ENCODE results near the gene CCDC180. TPM values are rescaled to one million over a fixed set of nuclear protein-coding genes. Genes with fewer than 3 reads are reported as not detected.

CCDC180 gene
- total RNA-seq, 1 experiment from 2014 or later: 0.03 TPM

DNA sequence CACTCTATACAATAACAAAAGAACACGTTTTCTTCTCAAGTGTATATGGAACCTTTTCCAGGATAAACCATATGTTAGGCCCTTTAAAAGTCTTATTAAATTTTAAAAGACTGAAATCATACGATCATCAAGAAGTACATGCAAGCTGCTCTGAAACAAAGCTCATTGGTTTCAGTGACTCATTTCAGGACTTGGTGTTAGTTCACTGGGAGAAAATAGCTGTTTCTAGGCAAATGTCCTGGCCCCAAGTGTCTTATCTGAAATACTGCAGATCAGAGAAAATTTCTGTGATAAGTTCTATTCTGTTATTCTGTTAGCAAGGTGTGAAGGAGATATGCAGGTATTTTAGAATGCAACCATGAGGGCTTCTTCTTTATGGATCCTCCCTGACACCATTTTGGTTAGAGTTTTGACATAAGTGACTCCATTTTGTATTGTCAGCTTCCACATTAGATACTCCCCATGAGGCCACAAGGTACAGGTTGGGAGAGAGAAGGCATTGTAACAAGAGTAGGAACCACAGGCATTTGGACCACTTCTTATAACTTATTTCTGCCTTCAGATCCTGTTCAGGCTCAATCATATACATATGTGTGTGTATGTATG is 7.5 kb upstream of the CCDC180 start:
- no peaks in the 10 kb centered on the region for H3K4me1 ChIP-seq (replicated peaks)
- no peak overlapping the region for H3K4me3 ChIP-seq
- no peaks in the 10 kb centered on the region for H3K27me3 ChIP-seq (replicated peaks)
- no peaks in the 10 kb centered on the region for H3K9me3 ChIP-seq (replicated peaks)
- no peaks in the 10 kb centered on the region for H3K36me3 ChIP-seq
- no peak for DNase-seq (ENCODE audit: low read depth in 1 of 2, low spot score in 2 of 2)
- H3K27ac ChIP-seq: no peak overlapping the region

DNA sequence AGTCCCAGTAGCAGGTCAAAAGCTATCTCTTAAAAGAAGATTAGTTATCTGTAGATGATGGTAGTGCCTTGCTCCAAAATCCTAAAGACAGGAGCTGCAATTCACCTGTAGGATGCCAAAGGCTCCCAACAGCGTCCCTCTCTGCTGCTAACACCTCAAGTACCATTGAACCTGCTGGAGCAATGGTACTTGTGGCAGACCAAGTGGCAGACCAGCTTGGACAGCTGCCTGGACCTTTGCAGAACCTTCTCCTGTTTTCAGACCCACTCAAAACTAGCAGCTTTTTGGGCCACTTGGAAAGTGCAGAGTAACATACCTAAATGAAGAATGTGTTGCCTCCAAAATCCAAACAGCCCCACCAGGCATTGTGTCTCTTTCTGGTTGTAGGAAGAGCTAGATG is 6.9 kb upstream of the CCDC180 start:
- Histone ChIP-seq H3K36me3 (no peaks in the 10 kb centered on the region), H3K27ac (no peak overlapping the region), H3K27me3 (replicated peaks) (peaks cover 4% of the 10 kb centered on the region; the same call in 1 of the 2 replicates), H3K9me3 (replicated peaks) (no peaks in the 10 kb centered on the region), H3K4me1 (replicated peaks) (no peaks in the 10 kb centered on the region), H3K4me3 (no peak overlapping the region)
- no peak for DNase-seq (ENCODE audit: low read depth in 1 of 2, low spot score in 2 of 2)

DNA sequence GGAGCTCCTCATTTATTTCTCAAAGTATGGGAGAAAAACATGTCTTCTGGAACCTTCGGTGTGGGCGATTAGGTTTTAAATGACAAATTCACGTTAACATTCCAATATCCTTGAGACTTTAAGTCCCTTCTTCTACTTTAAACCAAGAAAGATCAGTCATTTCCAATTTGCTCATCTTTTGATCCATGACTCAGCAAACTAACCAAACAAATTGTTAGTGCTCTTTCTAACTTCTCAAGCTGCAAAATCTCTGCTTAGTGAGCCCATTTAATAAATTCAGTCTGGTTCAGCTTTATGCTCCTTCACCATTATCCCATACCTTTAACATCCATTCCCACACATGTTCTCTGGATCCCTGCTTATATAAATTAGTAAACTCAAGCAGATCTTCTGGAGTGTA is 5.5 kb upstream of the CCDC180 start:
- DNase-seq (ENCODE audit: low read depth in 1 of 2, low spot score in 2 of 2): no peak
- Histone ChIP-seq H3K27ac (no peak overlapping the region), H3K4me1 (replicated peaks) (no peaks in the 10 kb centered on the region), H3K36me3 (no peaks in the 10 kb centered on the region), H3K9me3 (replicated peaks) (no peaks in the 10 kb centered on the region; the same call in 1 of the 2 replicates), H3K27me3 (replicated peaks) (peaks cover 11% of the 10 kb centered on the region; the same call in 1 of the 2 replicates), H3K4me3 (no peak overlapping the region)

DNA sequence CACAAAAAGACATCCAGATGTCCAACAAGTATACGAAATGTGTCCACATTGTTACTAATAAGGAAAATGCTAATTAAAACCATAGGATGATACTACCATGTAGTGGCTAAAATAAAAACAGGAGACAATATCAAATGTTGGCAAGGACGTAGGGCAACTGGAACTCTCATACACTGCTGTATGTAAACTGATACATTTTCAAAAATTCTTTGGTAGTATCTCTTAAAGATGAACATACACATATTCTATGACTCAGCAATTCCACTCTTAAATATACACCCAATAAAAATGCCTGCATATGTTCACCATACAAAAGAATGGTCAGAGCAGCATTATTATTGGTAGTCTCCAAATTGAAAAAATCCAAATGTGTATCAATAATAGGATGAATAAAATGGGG is 2.9 kb upstream of the CCDC180 start:
- no peak overlapping the region for H3K27ac ChIP-seq
- no peaks in the 10 kb centered on the region; the same call in 1 of the 2 replicates for H3K9me3 ChIP-seq (replicated peaks)
- H3K4me3 ChIP-seq: no peak overlapping the region
- H3K27me3 ChIP-seq (replicated peaks): peaks cover 31% of the 10 kb centered on the region
- DNase-seq (ENCODE audit: low read depth in 1 of 2, low spot score in 2 of 2): no peak
- H3K4me1 ChIP-seq (replicated peaks): no peaks in the 10 kb centered on the region
- no peaks in the 10 kb centered on the region for H3K36me3 ChIP-seq

DNA sequence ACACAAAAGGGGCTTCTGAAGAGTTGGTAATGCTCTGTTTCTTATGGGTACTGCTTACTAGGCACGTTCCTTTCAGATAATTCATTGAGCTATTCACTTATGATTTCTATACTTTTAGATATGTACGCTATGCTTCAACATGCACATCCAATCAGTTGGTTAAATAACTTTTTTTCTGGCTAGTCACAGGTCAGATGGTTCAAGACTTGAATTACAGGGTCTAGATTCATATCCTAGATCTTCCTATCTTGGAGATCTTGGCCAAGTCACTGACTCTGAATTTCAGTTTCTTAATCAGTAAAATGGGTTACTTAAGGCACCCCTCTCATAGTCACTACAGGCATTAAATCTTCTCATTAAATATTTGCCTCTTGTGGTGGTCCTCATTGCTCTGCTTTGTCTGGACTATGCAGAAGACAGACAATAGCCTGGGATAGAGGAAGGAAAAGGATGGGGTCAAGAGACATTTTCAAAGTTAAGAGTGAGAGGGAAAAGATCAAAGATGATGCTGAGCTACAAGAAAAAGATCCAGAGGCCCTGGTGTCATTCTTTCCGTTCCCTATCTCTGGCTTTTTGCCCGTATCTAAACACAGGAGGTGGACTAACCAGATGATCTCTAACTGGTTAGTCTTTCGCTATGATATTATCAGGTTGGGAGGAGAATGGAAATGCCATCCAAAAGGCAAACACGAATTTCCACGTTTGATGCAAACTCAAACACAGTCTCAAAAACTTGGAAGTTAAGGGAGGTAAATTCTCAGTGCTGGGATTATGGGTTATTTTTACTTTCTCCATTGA is 1.8 kb upstream of the CCDC180 start:
- DNase-seq (ENCODE audit: low read depth in 1 of 2, low spot score in 2 of 2): no peak
- H3K27me3 ChIP-seq (replicated peaks): peaks cover 31% of the 10 kb centered on the region
- no peaks in the 10 kb centered on the region; the same call in 1 of the 2 replicates for H3K9me3 ChIP-seq (replicated peaks)
- no peaks in the 10 kb centered on the region for H3K36me3 ChIP-seq
- no peaks in the 10 kb centered on the region for H3K4me1 ChIP-seq (replicated peaks)
- no peak overlapping the region for H3K4me3 ChIP-seq
- no peak overlapping the region for H3K27ac ChIP-seq

DNA sequence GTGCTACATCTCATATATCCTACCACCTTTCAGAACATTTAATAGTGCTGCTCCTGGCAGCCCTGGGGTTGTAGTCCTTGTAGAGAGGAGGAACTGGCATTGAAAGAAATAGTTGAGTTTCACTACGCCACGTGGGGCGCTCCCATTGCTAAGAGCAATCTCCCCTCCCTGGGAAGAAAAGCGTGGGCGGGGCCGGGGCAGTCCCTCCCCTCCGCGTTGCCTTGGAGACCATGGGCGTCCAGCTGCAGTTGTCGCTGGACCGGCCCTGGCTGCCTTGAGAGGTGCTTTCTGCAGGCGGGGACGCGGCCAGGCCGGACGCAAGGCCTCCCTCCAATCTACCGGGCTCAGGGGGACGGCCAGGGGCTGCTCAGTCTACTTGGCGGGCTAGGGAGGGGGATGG is 368 bp upstream of the CCDC180 start:
- H3K4me1 ChIP-seq (replicated peaks): no peaks in the 10 kb centered on the region
- peaks cover 31% of the 10 kb centered on the region for H3K27me3 ChIP-seq (replicated peaks)
- no peak overlapping the region for H3K27ac ChIP-seq
- DNase-seq (ENCODE audit: low read depth in 1 of 2, low spot score in 2 of 2): no peak
- H3K4me3 ChIP-seq: no peak overlapping the region
- no peaks in the 10 kb centered on the region for H3K36me3 ChIP-seq
- no peaks in the 10 kb centered on the region; the same call in 1 of the 2 replicates for H3K9me3 ChIP-seq (replicated peaks)

DNA sequence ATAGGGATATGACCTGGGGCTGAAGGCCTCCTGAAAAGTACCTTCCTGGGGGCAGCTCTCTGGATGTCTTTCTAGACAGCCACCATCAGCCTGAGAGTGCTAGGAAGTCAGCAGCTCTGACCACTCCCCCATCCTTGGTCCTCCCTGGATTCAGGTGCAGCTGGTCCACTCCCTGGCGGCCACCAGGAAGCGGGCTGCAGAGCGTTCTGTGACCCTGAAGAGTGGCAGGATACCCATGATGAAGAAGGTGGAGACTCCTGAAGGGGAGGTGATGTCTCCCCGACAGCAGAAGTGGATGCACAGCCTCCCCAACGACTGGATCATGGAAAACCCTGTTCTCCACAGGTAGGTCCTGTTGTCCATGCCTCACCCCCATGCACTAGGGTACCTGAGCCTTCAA is 1.8 kb downstream of the CCDC180 start:
- H3K36me3 ChIP-seq: no peaks in the 10 kb centered on the region
- no peaks in the 10 kb centered on the region; the same call in 1 of the 2 replicates for H3K9me3 ChIP-seq (replicated peaks)
- H3K27me3 ChIP-seq (replicated peaks): peaks cover 31% of the 10 kb centered on the region
- H3K4me1 ChIP-seq (replicated peaks): no peaks in the 10 kb centered on the region
- no peak overlapping the region for H3K27ac ChIP-seq
- no peak for DNase-seq (ENCODE audit: low read depth in 1 of 2, low spot score in 2 of 2)
- H3K4me3 ChIP-seq: no peak overlapping the region

DNA sequence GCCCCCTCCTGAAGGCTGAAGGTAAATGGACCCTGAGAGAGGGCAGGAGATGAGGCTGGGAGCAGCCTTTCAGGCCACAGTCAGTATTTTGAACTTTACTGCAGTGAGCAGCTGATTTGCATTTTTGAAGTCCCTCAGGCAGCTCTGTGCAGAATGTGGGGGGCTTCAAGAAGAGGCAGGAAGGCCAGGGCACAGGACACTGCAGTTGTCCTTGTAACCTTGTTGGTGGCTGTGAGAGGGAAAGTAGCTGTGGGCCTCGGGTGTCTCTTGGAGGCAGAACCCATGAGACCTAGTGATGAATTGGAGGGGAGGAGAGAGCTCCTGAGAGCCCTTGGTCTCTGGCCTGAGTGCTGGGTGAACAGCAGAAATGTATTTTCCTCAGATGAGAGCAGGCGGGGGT is 2.6 kb downstream of the CCDC180 start:
- no peaks in the 10 kb centered on the region for H3K36me3 ChIP-seq

DNA sequence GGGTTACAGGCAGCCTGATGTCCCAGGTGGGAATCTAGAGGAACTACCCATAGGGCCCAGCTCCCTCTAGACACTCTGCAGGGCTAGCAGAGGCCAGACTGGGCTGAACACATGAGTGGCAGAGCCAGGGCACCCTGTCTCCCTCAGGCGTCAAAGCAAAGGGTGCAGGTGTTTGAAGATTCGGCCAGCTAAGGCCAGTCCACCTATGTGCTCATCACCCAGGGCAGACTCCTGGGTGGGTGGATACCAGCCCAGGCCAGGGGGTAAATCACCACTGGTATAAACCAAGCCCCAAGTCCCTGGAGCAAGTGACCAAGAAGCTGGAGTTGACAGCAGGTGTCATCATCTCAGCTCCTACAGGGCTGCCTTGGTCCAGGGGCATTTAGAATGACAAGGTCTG is 3.4 kb downstream of the CCDC180 start:
- H3K27ac ChIP-seq: no peak overlapping the region
- no peaks in the 10 kb centered on the region for H3K4me1 ChIP-seq (replicated peaks)
- no peaks in the 10 kb centered on the region for H3K36me3 ChIP-seq
- no peak for DNase-seq (ENCODE audit: low read depth in 1 of 2, low spot score in 2 of 2)
- no peak overlapping the region for H3K4me3 ChIP-seq
- no peaks in the 10 kb centered on the region; the same call in 1 of the 2 replicates for H3K9me3 ChIP-seq (replicated peaks)
- peaks cover 27% of the 10 kb centered on the region for H3K27me3 ChIP-seq (replicated peaks)

More for the DNA sequence above, 2.6 kb downstream of the CCDC180 start:
- peaks cover 31% of the 10 kb centered on the region for H3K27me3 ChIP-seq (replicated peaks)
- H3K9me3 ChIP-seq (replicated peaks): no peaks in the 10 kb centered on the region; the same call in 1 of the 2 replicates
- H3K4me3 ChIP-seq: no peak overlapping the region
- no peak overlapping the region for H3K27ac ChIP-seq
- no peaks in the 10 kb centered on the region for H3K4me1 ChIP-seq (replicated peaks)
- DNase-seq (ENCODE audit: low read depth in 1 of 2, low spot score in 2 of 2): no peak

DNA sequence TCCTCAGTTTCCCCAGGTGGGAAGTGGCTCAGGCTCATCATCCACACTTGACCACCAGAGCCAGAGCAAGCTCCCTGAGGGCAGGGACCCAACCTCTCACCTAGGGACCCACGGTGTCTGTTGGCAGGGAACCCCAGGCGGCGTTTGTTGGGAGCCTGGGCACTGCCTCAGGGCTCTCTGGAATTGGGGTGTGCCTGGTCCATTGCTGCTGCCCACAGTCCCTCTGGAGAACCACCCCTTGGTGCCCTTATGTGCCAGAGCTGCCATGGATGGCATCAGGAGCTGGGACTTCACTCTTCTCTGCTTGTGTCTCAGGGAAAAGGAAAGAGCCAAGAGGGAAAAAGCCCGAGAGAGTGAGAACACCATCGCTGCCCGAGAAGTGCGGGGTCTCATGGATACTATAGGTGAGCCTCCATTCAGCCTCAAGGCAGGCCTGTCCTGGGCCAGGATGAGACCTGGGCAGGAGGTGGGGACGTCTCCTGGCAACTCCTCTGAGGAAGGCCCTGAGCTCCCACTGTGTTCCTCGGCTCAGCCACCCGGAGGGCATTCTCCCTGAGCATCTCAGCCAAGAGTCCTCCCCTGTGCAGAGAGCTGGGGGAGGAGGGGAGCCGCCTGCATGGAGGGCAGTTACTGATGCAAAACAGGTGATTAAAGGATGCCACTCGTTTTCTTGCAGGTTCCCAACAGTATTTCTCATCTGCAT is 4.5 kb downstream of the CCDC180 start:
- DNase-seq (ENCODE audit: low read depth in 1 of 2, low spot score in 2 of 2): no peak
- Histone ChIP-seq H3K9me3 (replicated peaks) (no peaks in the 10 kb centered on the region; the same call in 1 of the 2 replicates), H3K4me1 (replicated peaks) (no peaks in the 10 kb centered on the region), H3K27ac (no peak overlapping the region), H3K27me3 (replicated peaks) (peaks cover 20% of the 10 kb centered on the region), H3K4me3 (no peak overlapping the region), H3K36me3 (no peaks in the 10 kb centered on the region)

DNA sequence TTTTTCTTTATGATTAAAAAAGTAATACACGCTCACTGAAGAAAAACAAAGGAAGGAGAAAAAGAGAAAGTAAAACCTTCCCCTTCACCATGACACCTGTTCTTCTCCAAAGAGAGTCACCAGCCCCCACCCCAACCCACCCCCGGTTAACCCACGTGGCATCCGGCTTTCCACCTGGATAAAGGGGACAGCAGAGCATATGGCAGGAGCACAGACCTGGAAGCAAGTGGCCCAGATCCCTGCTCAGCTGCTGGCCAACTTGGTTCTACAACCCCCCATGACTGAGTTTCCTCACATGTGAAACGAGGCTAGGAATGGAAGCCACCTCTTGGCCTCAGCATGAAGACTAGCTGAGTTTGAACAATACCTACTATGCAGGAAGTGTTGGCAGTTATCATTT is 5.1 kb downstream of the CCDC180 start:
- no peaks in the 10 kb centered on the region for H3K36me3 ChIP-seq
- H3K27me3 ChIP-seq (replicated peaks): peaks cover 14% of the 10 kb centered on the region
- H3K9me3 ChIP-seq (replicated peaks): no peaks in the 10 kb centered on the region
- H3K4me1 ChIP-seq (replicated peaks): no peaks in the 10 kb centered on the region
- H3K27ac ChIP-seq: no peak overlapping the region
- no peak for DNase-seq (ENCODE audit: low read depth in 1 of 2, low spot score in 2 of 2)
- no peak overlapping the region for H3K4me3 ChIP-seq

DNA sequence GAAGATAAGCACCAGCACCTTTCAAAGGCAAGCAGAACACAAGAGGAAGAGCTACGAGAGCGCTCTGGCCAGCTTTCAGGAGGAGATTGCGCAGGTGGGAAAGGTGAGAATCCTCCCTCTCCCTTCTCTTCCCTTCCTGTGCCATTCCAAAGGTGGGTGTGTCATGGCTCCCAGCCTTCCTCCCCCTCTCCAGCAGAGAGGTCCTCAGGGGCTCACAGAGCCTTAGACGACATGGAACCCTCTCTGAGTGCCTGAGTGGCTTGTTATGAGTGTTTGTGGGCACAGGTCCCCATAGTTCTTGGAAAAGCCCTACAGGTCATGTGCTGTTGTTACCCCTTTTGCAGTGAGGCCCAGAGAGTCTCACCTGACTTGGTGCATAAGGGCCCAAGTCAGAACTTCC is 5.8 kb downstream of the CCDC180 start:
- Histone ChIP-seq H3K4me1 (replicated peaks) (no peaks in the 10 kb centered on the region), H3K27ac (no peak overlapping the region), H3K36me3 (no peaks in the 10 kb centered on the region), H3K27me3 (replicated peaks) (peaks cover 10% of the 10 kb centered on the region), H3K9me3 (replicated peaks) (no peaks in the 10 kb centered on the region), H3K4me3 (no peak overlapping the region)
- DNase-seq (ENCODE audit: low read depth in 1 of 2, low spot score in 2 of 2): no peak

DNA sequence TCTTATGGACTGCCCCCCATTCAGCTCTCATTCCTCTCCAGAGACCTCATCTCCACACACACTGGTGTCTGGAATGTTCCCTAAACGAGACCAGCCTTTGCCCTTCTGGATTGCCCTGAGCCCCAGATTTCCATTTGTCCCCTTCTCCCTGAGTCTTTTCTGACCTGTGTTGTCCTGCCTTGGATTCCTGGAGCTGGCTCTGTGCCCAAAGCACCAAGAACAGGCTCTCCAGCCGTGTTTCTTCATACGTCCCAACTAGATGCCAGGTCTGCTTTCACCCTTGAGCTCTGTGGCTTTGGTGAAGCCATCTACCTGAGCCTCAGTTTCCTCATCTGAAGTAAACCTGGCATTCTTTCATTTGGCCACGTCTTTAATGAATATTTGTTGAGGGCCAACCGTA is 6.3 kb downstream of the CCDC180 start:
- DNase-seq (ENCODE audit: low read depth in 1 of 2, low spot score in 2 of 2): no peak
- H3K4me1 ChIP-seq (replicated peaks): no peaks in the 10 kb centered on the region
- H3K9me3 ChIP-seq (replicated peaks): no peaks in the 10 kb centered on the region
- H3K27ac ChIP-seq: no peak overlapping the region
- no peaks in the 10 kb centered on the region for H3K36me3 ChIP-seq
- H3K4me3 ChIP-seq: no peak overlapping the region
- H3K27me3 ChIP-seq (replicated peaks): peaks cover 5% of the 10 kb centered on the region

DNA sequence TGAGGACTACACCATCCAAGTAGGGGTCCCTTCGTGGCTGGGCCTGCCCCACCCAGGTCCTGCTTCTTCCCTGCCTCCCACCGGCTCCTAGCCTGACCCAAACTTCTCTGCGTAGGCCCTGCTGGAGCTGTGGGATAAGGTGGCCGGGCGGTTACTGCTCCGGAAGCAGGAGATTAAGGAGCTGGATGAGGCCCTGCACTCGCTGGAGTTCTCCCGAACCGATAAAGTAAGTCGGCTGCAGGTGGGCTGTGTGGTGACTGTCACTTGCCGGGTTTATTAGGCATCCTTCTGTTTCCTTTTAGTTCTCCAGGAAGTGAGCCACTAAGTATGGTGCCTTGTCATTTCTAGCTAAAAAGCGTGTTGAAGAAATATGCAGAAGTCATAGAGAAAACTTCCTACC is 7.0 kb downstream of the CCDC180 start:
- Histone ChIP-seq H3K4me3 (no peak overlapping the region), H3K36me3 (no peaks in the 10 kb centered on the region), H3K9me3 (replicated peaks) (no peaks in the 10 kb centered on the region), H3K27ac (no peak overlapping the region), H3K27me3 (replicated peaks) (no peaks in the 10 kb centered on the region), H3K4me1 (replicated peaks) (no peaks in the 10 kb centered on the region)
- no peak for DNase-seq (ENCODE audit: low read depth in 1 of 2, low spot score in 2 of 2)
